Astrocyte of the spinal cord (primary cell): ENCODE data around the gene MRPL21.

ENCODE experiments used
- DNase-seq: peaks from one replicate; pipeline ENCODE4 v3.0.0; 2011; ENCODE audit warnings: low read depth, low spot score
- H3K4me3 ChIP-seq: 2 replicates; pipeline ENCODE4 v1.5.1; 2011; ENCODE audit warnings: low read depth, mild to moderate bottlenecking, low read length, moderate library complexity
- CTCF ChIP-seq: IDR thresholded peaks from 2 replicates; pipeline ENCODE4 v1.5.1; 2012; ENCODE audit warnings: low read depth, mild to moderate bottlenecking, low read length, inconsistent platforms
- in situ Hi-C: cut with HindIII; loops from 2 replicates; pipeline ENCODE4 v1.10.0; 2017; ENCODE audit warnings: low sequenced_read_pairs

The MRPL21 gene

GRCh38 chr11:68880851-68881250 is 22.8 kb downstream of the MRPL21 start:
- TF ChIP-seq CTCF: no peak
- no peak for DNase-seq
- in situ Hi-C loops: no loop called here
- H3K4me3 ChIP-seq: no peak overlapping the region

GRCh38 chr11:68878022-68878421 is 25.6 kb downstream of the MRPL21 start:
- H3K4me3 ChIP-seq: no peak overlapping the region
- TF ChIP-seq CTCF: no peak
- no peak for DNase-seq
- in situ Hi-C loops: no loop called here

GRCh38 chr11:68872216-68873003 is 31.2 kb downstream of the MRPL21 start:
- no peak for TF ChIP-seq CTCF
- in situ Hi-C loops: no loop called here
- no peak overlapping the region for H3K4me3 ChIP-seq
- peak; percentile 76 for DNase-seq

GRCh38 chr11:68870470-68870869 is 33.2 kb downstream of the MRPL21 start:
- H3K4me3 ChIP-seq: no peak overlapping the region
- TF ChIP-seq CTCF: no peak
- in situ Hi-C loops: no loop called here
- no peak for DNase-seq

- no peak for DNase-seq
- no peak overlapping the region for H3K4me3 ChIP-seq
- no peak for TF ChIP-seq CTCF
- in situ Hi-C loops: no loop called here
Measured at GRCh38 chr11:68868221-68868835, 35.3 kb downstream of the MRPL21 start.

GRCh38 chr11:68867066-68867465 is 36.6 kb downstream of the MRPL21 start:
- no peak overlapping the region for H3K4me3 ChIP-seq
- in situ Hi-C loops: no loop called here
- no peak for DNase-seq
- TF ChIP-seq CTCF: no peak
